WTC11 (cell line): ENCODE measurements around the gene NRBP1. TPM values are rescaled to one million over a fixed set of nuclear protein-coding genes. Genes with fewer than 3 reads are reported as not detected.

Experiments
- ATAC-seq: fragments of 200-7000 bp; cut with Tn5 transposase; 2 replicates; pipeline ENCODE4 v1.10.0; 2021; ENCODE audit warnings: mild to moderate bottlenecking, moderate library complexity
- CTCF ChIA-PET: fragments of 300-600 bp; sonication (Branson Sonifier 250); formaldehyde crosslinking; loops from one replicate; lab custom pipeline; 2021; ENCODE audit warnings: antibody characterized with exemption; lab: Charles Lee
- POLR2A ChIA-PET: fragments of 350-600 bp; sonication (Branson Sonifier 250); formaldehyde crosslinking; loops from one replicate; lab custom pipeline; 2021; ENCODE audit warnings: antibody characterized with exemption; lab: Charles Lee
- DNase-seq: peaks from one replicate; pipeline ENCODE4 v3.0.0; 2021; ENCODE audit warnings: low spot score
- H3K27ac Mint-ChIP-seq: 2 replicates; pipeline ENCODE4 v1.8.0; 2021; ENCODE audit warnings: mixed read lengths
- H3K27me3 Mint-ChIP-seq: 2 replicates; pipeline ENCODE4 v1.8.0; 2021; ENCODE audit warnings: low read depth, mild to moderate bottlenecking, moderate library complexity, mixed read lengths
- H3K36me3 Mint-ChIP-seq: 2 replicates; pipeline ENCODE4 v1.8.0; 2021; ENCODE audit warnings: mixed read lengths
- H3K4me1 Mint-ChIP-seq: 2 replicates; pipeline ENCODE4 v1.8.0; 2022; ENCODE audit warnings: mixed read lengths
- H3K4me3 Mint-ChIP-seq: 2 replicates; pipeline ENCODE4 v1.8.0; 2021; ENCODE audit warnings: mild to moderate bottlenecking, moderate library complexity, mixed read lengths
- H3K9me3 Mint-ChIP-seq: 2 replicates; pipeline ENCODE4 v1.8.0; 2021; ENCODE audit warnings: mixed read lengths
- ARID4B ChIP-seq: sonication (generic); formaldehyde crosslinking; IDR thresholded peaks from 2 replicates; pipeline ENCODE4 v1.8.0; 2023; ENCODE audit warnings: missing genetic modification reagents, mild to moderate bottlenecking, borderline replicate concordance
- CREB1 ChIP-seq: sonication (generic); formaldehyde crosslinking; IDR thresholded peaks from 2 replicates; pipeline ENCODE4 v1.8.0; 2023; ENCODE audit warnings: mild to moderate bottlenecking, missing genetic modification reagents
- ETV6 ChIP-seq: sonication (generic); formaldehyde crosslinking; IDR thresholded peaks from 2 replicates; pipeline ENCODE4 v1.8.1; 2022; ENCODE audit warnings: mild to moderate bottlenecking, missing genetic modification reagents
- FOXK1 ChIP-seq: sonication (generic); formaldehyde crosslinking; IDR thresholded peaks from 2 replicates; pipeline ENCODE4 v1.8.0; 2022; ENCODE audit warnings: mild to moderate bottlenecking, moderate library complexity, missing genetic modification reagents
- FOXP4 ChIP-seq: sonication (generic); formaldehyde crosslinking; IDR thresholded peaks from 2 replicates; pipeline ENCODE4 v1.8.0; 2022; ENCODE audit warnings: mild to moderate bottlenecking, missing genetic modification reagents
- GABPB1 ChIP-seq: sonication (generic); formaldehyde crosslinking; IDR thresholded peaks from 2 replicates; pipeline ENCODE4 v1.8.1; 2023; ENCODE audit warnings: mild to moderate bottlenecking, missing genetic modification reagents
- MXD4 ChIP-seq: fragments of 250-450 bp; sonication (Bioruptor Pico); IDR thresholded peaks from 2 replicates; pipeline ENCODE4 v1.8.0; 2021; ENCODE audit warnings: mild to moderate bottlenecking, moderate library complexity, borderline replicate concordance
- NFE2L1 ChIP-seq: sonication (generic); formaldehyde crosslinking; IDR thresholded peaks from 2 replicates; pipeline ENCODE4 v1.8.1; 2023; ENCODE audit warnings: missing genetic modification reagents
- NR2C2 ChIP-seq: sonication (generic); formaldehyde crosslinking; IDR thresholded peaks from 2 replicates; pipeline ENCODE4 v1.8.0; 2022; ENCODE audit warnings: mild to moderate bottlenecking, missing genetic modification reagents
- PRRX2 ChIP-seq: fragments of 250-450 bp; sonication (Bioruptor Pico); IDR thresholded peaks from 2 replicates; pipeline ENCODE4 v1.8.0; 2021; ENCODE audit warnings: mild to moderate bottlenecking
- SMAD3 ChIP-seq: sonication (generic); formaldehyde crosslinking; IDR thresholded peaks from 2 replicates; pipeline ENCODE4 v1.8.0; 2022; ENCODE audit warnings: missing genetic modification reagents, mild to moderate bottlenecking, borderline replicate concordance
- USF2 ChIP-seq: sonication (generic); formaldehyde crosslinking; IDR thresholded peaks from 2 replicates; pipeline ENCODE4 v1.8.1; 2023; ENCODE audit warnings: mild to moderate bottlenecking, missing genetic modification reagents, moderate library complexity
- ZNF138 ChIP-seq: sonication (generic); formaldehyde crosslinking; conservative IDR thresholded peaks from 2 replicates; pipeline ENCODE4 v1.8.1; 2022; ENCODE audit warnings: mild to moderate bottlenecking, moderate library complexity, missing genetic modification reagents
- ZNF219 ChIP-seq: sonication (generic); formaldehyde crosslinking; IDR thresholded peaks from 2 replicates; pipeline ENCODE4 v1.8.0; 2023; ENCODE audit warnings: missing genetic modification reagents, mild to moderate bottlenecking, borderline replicate concordance
- ZNF317 ChIP-seq: sonication (generic); formaldehyde crosslinking; IDR thresholded peaks from 2 replicates; pipeline ENCODE4 v1.8.1; 2023; ENCODE audit warnings: low read depth, mild to moderate bottlenecking, moderate library complexity, missing genetic modification reagents, borderline replicate concordance
- ZNF671 ChIP-seq: fragments of 250-450 bp; sonication (Bioruptor Pico); IDR thresholded peaks from 2 replicates; pipeline ENCODE4 v1.8.0; 2021; ENCODE audit warnings: mild to moderate bottlenecking
- total RNA-seq: library from RNA; stranded (reverse); gene quantifications from 3 replicates; pipeline ENCODE4 v1.2.3, GENCODE V29; 2021
- TF ChIP-seq, protein P1 (sequence below): sonication (generic); formaldehyde crosslinking; IDR thresholded peaks from 2 replicates; pipeline ENCODE4 v1.8.0; 2023; ENCODE audit warnings: mild to moderate bottlenecking, missing genetic modification reagents
- TF ChIP-seq, protein P2 (sequence below): sonication (generic); formaldehyde crosslinking; IDR thresholded peaks from 2 replicates; pipeline ENCODE4 v1.8.1; 2022; ENCODE audit warnings: low read depth, mild to moderate bottlenecking, moderate library complexity, missing genetic modification reagents, borderline replicate concordance
- TF ChIP-seq, protein P3 (sequence below): sonication (generic); formaldehyde crosslinking; IDR thresholded peaks from 2 replicates; pipeline ENCODE4 v1.8.0; 2023; ENCODE audit warnings: missing genetic modification reagents
- TF ChIP-seq, protein P4 (sequence below): fragments of 250-450 bp; sonication (Bioruptor Pico); IDR thresholded peaks from 2 replicates; pipeline ENCODE4 v2.1.2; 2022; ENCODE audit warnings: mild to moderate bottlenecking, moderate library complexity

NRBP1 gene
- total RNA-seq, 1 experiment from 2014 or later, result 110 TPM

DNA sequence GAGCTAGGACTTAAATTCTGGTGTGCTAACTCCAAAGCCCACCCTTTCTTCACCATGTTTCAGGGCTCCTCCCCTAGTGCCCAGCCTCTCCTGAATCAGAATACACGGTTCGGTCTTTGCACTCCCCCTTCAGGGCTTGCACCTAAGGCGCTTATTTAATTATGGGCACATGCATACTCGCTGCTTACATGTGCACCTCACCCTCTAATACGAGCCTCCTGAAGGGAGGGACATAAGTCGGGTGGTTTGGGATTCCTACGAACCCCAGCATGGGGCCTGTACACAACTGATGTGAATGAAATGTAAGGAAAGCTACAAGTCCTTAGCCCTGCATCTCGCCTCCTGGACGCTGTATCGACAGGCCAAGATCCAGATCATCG, 60.7 kb downstream of the NRBP1 start:
- CTCF ChIA-PET, result no interaction called here

GRCh38 chr2:27489498-27490397, 61.3 kb downstream of the NRBP1 start, which contains the start of gene IFT172:
TSS of gene IFT172 (minus strand) at chr2:27489743. CDS start at chr2:27489653, 90 bp downstream.
- Mint-ChIP-seq H3K9me3 (no peaks in the 10 kb centered on the region), H3K27me3 (peaks cover 23% of the 10 kb centered on the region), H3K27ac (peak within 1 kb of the TSS; percentile 94), H3K4me3 (peak within 1 kb of the TSS; percentile 93), H3K36me3 (no peaks in the 10 kb centered on the region), H3K4me1 (peaks cover 21% of the 10 kb centered on the region)
- POLR2A ChIA-PET, result interaction anchor here (1.0 kb wide), 1 partner anchor 17 kb away, joined by 3 read pairs; no protein-coding TSS in a partner anchor
- peak; percentile 94 for ATAC-seq
- CTCF ChIA-PET, result no interaction called here
- peak; percentile 99 for DNase-seq
- peak; percentile 99 for TF ChIP-seq FOXK1 (CRISPR knock-in tag)
- peak; percentile 25; the same call in 1 of the 2 replicates for TF ChIP-seq SMAD3 (CRISPR knock-in tag)
- no peak for TF ChIP-seq MXD4 (CRISPR knock-in tag)
- no peak for TF ChIP-seq NR2C2 (CRISPR knock-in tag)
- TF ChIP-seq ARID4B (CRISPR knock-in tag), result peak; percentile 96; the same call in 1 of the 2 replicates
- TF ChIP-seq ZNF317, result no peak
- TF ChIP-seq, protein P1, sequence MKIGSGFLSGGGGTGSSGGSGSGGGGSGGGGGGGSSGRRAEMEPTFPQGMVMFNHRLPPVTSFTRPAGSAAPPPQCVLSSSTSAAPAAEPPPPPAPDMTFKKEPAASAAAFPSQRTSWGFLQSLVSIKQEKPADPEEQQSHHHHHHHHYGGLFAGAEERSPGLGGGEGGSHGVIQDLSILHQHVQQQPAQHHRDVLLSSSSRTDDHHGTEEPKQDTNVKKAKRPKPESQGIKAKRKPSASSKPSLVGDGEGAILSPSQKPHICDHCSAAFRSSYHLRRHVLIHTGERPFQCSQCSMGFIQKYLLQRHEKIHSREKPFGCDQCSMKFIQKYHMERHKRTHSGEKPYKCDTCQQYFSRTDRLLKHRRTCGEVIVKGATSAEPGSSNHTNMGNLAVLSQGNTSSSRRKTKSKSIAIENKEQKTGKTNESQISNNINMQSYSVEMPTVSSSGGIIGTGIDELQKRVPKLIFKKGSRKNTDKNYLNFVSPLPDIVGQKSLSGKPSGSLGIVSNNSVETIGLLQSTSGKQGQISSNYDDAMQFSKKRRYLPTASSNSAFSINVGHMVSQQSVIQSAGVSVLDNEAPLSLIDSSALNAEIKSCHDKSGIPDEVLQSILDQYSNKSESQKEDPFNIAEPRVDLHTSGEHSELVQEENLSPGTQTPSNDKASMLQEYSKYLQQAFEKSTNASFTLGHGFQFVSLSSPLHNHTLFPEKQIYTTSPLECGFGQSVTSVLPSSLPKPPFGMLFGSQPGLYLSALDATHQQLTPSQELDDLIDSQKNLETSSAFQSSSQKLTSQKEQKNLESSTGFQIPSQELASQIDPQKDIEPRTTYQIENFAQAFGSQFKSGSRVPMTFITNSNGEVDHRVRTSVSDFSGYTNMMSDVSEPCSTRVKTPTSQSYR (CRISPR knock-in tag), result no peak
- no peak for TF ChIP-seq USF2 (CRISPR knock-in tag)
- TF ChIP-seq, protein P2, sequence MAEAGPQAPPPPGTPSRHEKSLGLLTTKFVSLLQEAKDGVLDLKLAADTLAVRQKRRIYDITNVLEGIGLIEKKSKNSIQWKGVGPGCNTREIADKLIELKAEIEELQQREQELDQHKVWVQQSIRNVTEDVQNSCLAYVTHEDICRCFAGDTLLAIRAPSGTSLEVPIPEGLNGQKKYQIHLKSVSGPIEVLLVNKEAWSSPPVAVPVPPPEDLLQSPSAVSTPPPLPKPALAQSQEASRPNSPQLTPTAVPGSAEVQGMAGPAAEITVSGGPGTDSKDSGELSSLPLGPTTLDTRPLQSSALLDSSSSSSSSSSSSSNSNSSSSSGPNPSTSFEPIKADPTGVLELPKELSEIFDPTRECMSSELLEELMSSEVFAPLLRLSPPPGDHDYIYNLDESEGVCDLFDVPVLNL (CRISPR knock-in tag), result no peak
- TF ChIP-seq ZNF671, result no peak
- no peak for TF ChIP-seq NFE2L1 (CRISPR knock-in tag)
- TF ChIP-seq CREB1, result no peak
- no peak for TF ChIP-seq ZNF138
- TF ChIP-seq, protein P3, sequence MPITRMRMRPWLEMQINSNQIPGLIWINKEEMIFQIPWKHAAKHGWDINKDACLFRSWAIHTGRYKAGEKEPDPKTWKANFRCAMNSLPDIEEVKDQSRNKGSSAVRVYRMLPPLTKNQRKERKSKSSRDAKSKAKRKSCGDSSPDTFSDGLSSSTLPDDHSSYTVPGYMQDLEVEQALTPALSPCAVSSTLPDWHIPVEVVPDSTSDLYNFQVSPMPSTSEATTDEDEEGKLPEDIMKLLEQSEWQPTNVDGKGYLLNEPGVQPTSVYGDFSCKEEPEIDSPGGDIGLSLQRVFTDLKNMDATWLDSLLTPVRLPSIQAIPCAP (CRISPR knock-in tag), result no peak
- no peak for TF ChIP-seq ZNF219 (CRISPR knock-in tag)
- TF ChIP-seq, protein P4, sequence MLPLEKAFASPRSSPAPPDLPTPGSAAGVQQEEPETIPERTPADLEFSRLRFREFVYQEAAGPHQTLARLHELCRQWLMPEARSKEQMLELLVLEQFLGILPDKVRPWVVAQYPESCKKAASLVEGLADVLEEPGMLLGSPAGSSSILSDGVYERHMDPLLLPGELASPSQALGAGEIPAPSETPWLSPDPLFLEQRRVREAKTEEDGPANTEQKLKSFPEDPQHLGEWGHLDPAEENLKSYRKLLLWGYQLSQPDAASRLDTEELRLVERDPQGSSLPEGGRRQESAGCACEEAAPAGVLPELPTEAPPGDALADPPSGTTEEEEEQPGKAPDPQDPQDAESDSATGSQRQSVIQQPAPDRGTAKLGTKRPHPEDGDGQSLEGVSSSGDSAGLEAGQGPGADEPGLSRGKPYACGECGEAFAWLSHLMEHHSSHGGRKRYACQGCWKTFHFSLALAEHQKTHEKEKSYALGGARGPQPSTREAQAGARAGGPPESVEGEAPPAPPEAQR (CRISPR knock-in tag), result no peak
- TF ChIP-seq ETV6, result peak; percentile 58; the same call in 1 of the 2 replicates
- TF ChIP-seq FOXP4 (CRISPR knock-in tag), result peak; percentile 87
- peak; percentile 71; the same call in 1 of the 2 replicates for TF ChIP-seq GABPB1 (CRISPR knock-in tag)

More for the DNA sequence above, 60.7 kb downstream of the NRBP1 start:
- H3K27ac Mint-ChIP-seq, result peak overlapping the region; percentile 94
- H3K4me3 Mint-ChIP-seq, result peak overlapping the region; percentile 93
- H3K9me3 Mint-ChIP-seq, result no peaks in the 10 kb centered on the region
- peaks cover 18% of the 10 kb centered on the region for H3K27me3 Mint-ChIP-seq
- peaks cover 19% of the 10 kb centered on the region for H3K4me1 Mint-ChIP-seq
- POLR2A ChIA-PET, result no interaction called here
- no peaks in the 10 kb centered on the region for H3K36me3 Mint-ChIP-seq
- DNase-seq, result no peak
- peak; percentile 3 for ATAC-seq
- TF ChIP-seq PRRX2 (CRISPR knock-in tag), result no peak
- TF ChIP-seq, all 79 proteins: peak for 0
